Kidney epithelial cell (primary cell): ENCODE results near the gene PISD. TPM values are rescaled to one million over a fixed set of nuclear protein-coding genes. Genes with fewer than 3 reads are reported as not detected.

ENCODE experiments used
- DNase-seq: peaks from one replicate; pipeline ENCODE4 v3.0.0-alpha.2; 2010; ENCODE audit warnings: low read depth
- H3K27me3 ChIP-seq: 2 replicates; pipeline ENCODE4 v1.6.0; 2011; ENCODE audit warnings: low read length; ENCODE audit not compliant: control insufficient read depth, insufficient read depth
- H3K36me3 ChIP-seq: 2 replicates; pipeline ENCODE4 v1.5.1; 2011; ENCODE audit warnings: low read length; ENCODE audit not compliant: control insufficient read depth, insufficient read depth
- H3K4me3 ChIP-seq: 2 replicates; pipeline ENCODE4 v1.5.1; 2011; ENCODE audit warnings: low read depth, mild to moderate bottlenecking, control low read depth, low read length
- CTCF ChIP-seq: IDR thresholded peaks from 2 replicates; pipeline ENCODE4 v1.5.1; 2011; ENCODE audit warnings: mild to moderate bottlenecking, moderate library complexity, low read length, control low read depth, inconsistent platforms; ENCODE audit not compliant: insufficient read depth, poor library complexity, severe bottlenecking
- total RNA-seq: library from RNA; depleted of rRNA; stranded (reverse); fragments of >200 nt; gene quantifications from 2 replicates; pipeline ENCODE4 v1.2.3, GENCODE V29; 2015

Gene PISD
- total RNA-seq, 1 donor from 2014 or later = 88.3 TPM

- peaks cover 6% of the 10 kb centered on the region for H3K36me3 ChIP-seq
- H3K27me3 ChIP-seq = no peaks in the 10 kb centered on the region
- DNase-seq = no peak
- TF ChIP-seq CTCF = no peak
- no peak overlapping the region for H3K4me3 ChIP-seq
These were observed 46.5 kb downstream of the PISD start for GRCh38 chr22:31615491-31615860.

DNA sequence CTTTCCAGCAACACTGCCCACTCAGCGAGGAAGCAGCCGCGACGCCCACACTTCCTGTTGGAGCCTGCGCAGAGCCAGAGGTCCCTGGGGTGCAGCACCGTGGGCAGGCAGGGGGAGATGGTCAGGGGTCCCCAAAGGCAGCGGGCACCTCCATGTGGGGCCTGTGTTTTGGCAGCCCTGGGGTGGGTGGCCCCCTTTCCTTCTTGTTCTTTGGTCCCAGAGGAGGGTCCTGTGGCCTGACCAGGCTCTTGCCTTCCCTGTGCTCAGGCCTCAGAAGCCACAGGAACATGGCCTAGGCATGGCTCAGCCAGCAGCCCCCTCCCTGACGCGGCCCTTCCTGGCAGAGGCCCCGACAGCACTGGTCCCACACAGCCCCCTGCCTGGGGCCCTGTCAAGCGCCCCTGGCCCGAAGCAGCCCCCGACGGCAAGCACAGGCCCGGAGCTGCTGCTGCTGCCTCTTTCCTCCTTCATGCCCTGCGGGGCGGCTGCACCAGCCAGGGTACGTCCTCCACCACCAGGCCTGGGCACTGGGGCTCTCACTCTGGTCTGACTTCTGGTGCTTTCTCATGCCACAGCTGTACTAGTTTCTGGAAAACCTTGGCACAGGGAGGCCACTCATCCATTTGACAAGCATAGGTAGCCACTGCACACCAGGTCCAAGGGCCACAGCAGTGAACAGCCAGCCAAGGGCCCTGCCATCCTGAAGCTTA lies 47.1 kb downstream of the PISD start:
- Histone ChIP-seq H3K36me3 (peaks cover 4% of the 10 kb centered on the region), H3K4me3 (no peak overlapping the region), H3K27me3 (no peaks in the 10 kb centered on the region)
- DNase-seq = no peak
- no peak for TF ChIP-seq CTCF

- Histone ChIP-seq H3K4me3 (no peak overlapping the region), H3K36me3 (no peaks in the 10 kb centered on the region), H3K27me3 (no peaks in the 10 kb centered on the region)
- no peak for DNase-seq
- no peak for TF ChIP-seq CTCF
These were observed 48.1 kb downstream of the PISD start for GRCh38 chr22:31613904-31614296.

DNA sequence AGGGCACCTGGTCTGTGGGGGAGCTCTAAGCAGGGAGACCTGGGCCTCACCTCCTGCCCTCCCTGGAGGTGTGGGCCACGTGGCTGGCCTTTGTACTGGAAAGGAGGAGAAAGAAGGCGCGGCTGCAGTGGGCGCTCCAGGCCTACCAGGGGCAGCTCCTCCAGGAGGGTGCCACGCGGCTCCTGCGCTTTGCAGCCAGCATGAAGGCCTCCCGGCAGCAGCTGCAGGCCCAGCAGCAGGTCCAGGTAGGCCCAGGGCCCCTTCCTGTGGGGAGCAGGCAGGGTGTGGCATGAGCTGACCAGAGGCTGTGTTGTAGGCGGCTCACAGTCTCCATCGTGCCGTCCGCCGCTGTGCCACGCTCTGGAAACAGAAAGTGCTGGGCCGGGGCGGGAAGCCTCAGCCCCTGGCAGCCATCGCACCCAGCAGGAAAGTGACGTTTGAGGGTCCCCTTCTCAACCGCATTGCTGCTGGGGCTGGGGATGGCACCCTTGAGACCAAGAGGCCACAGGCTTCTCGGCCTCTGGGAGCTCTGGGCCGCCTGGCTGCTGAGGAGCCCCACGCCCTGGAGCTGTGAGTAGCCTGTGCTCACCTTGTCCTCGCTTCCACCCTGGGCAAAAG lies 48.6 kb downstream of the PISD start:
- no peak for DNase-seq
- no peak overlapping the region for H3K4me3 ChIP-seq
- H3K27me3 ChIP-seq = no peaks in the 10 kb centered on the region
- no peaks in the 10 kb centered on the region for H3K36me3 ChIP-seq
- no peak for TF ChIP-seq CTCF

DNA sequence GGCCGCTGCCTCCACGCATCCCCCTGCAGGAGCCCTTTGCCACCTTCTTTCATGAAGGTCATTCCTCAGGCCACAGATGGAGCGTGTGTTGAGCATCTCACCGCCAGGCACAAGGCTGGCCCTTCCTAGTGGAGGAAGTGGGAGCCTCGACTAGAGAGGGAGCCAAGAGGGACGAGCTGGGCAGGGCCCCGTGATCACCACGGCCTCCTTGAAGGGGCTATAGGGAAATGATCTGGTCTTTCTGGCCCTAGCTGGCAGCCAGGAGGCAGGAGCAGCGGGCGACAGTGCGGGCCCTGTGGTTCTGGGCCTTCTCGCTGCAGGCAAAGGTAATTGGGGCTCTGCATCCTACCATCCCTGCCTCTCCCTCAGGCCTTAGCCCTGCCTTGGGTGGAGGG lies 49.1 kb downstream of the PISD start:
- no peak for TF ChIP-seq CTCF
- no peaks in the 10 kb centered on the region for H3K36me3 ChIP-seq
- H3K27me3 ChIP-seq = no peaks in the 10 kb centered on the region
- H3K4me3 ChIP-seq = no peak overlapping the region
- no peak for DNase-seq

DNA sequence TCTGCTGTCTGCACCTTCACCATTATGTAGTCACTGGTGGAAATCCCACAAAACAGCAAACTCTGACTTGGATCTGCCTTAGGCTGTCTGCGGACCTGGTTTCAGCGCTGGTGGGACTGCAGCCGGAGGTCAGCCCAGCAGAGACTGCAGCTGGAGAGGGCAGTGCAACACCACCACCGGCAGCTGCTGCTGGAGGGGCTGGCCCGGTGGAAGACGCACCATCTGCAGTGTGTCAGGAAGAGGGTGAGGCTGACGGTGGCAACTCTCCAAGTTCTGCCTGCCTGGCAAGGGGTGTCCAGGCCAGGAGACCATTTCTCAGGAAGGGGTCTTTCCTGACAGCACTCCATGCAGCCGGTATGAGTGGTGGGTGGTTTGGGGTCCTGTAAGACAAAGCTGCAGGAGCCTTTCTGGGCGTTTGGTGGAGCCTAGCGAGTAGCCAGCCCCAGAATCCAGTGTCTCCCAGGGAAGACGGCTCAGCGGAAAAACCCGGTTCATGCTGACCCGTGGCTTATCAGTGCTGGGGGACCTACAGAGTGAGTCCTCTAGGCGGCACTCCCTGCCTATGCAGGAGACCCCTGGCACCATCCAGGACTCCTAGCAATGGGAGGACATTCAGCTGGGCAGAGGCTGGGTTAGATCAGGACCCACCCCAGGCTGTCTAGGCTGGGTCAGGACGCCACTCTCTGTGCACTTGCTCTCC lies 50.8 kb downstream of the PISD start:
- no peaks in the 10 kb centered on the region for H3K27me3 ChIP-seq
- TF ChIP-seq CTCF = no peak
- no peaks in the 10 kb centered on the region for H3K36me3 ChIP-seq
- DNase-seq = no peak
- no peak overlapping the region for H3K4me3 ChIP-seq
